ENCODE measurements around the gene OTOG. TPM values are rescaled to one million over a fixed set of nuclear protein-coding genes. Genes with fewer than 3 reads are reported as not detected.

OTOG gene
- total and polyA plus RNA-seq, 7 experiments from 2014 or later = not detected

DNA sequence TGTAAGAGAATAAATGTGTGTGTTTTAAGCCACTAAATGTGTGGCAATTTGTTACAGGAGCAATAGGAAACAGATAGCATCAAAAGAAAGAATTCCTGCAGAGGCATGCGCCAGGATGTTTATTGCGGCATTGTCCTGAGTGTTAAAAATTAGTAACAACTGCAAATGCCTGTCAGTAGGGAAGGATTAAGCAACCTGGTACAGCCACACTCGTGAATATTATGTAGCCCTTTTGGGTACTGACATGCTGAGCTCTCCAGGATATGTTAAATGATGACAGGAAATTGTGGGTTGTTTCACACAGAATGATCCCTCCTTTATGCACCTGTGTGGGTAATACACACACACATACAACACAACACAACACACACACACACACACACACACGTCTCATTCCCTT is 102.6 kb downstream of the OTOG start:
- Histone ChIP-seq H3K9me3 (ENCODE audit: control insufficient read depth in 2 of 3, low read length in 3 of 3) (no peaks in the 10 kb centered on the region), H3K4me3 (ENCODE audit: low read length) (no peak overlapping the region), H3K36me3 (ENCODE audit: control insufficient read depth in 2 of 3, insufficient read depth in 3 of 3, low read length in 3 of 3) (no peaks in the 10 kb centered on the region), H3K27ac (ENCODE audit: low read depth, low read length) (no peak overlapping the region), H3K4me1 (ENCODE audit: control insufficient read depth in 2 of 2, insufficient read depth in 2 of 2, low read length in 2 of 2) (no peaks in the 10 kb centered on the region), H3K27me3 (ENCODE audit: control insufficient read depth in 2 of 2, insufficient read depth in 2 of 2, low read length in 2 of 2) (peaks cover 0 to 2% of the 10 kb centered on the region in 2 donors)
- intact Hi-C loops (cut with micrococcal nuclease) = no loop called here
- CTCF ChIA-PET = no interaction called here
- no peak overlapping the region for H3K4me3 Mint-ChIP-seq
- H3K27ac Mint-ChIP-seq = no peak overlapping the region
- peaks cover 0 to 8% (median 0%) of the 10 kb centered on the region in 5 donors for H3K36me3 Mint-ChIP-seq
- H3K27me3 Mint-ChIP-seq = peaks cover 15 to 57% (median 36%) of the 10 kb centered on the region in 5 donors
- H3K4me1 Mint-ChIP-seq = no peaks in the 10 kb centered on the region
- H3K9me3 Mint-ChIP-seq = peaks cover 0 to 21% (median 6%) of the 10 kb centered on the region in 11 donors
- no peak for DNase-seq
- ATAC-seq = no peak
- POLR2A ChIA-PET = no interaction called here

DNA sequence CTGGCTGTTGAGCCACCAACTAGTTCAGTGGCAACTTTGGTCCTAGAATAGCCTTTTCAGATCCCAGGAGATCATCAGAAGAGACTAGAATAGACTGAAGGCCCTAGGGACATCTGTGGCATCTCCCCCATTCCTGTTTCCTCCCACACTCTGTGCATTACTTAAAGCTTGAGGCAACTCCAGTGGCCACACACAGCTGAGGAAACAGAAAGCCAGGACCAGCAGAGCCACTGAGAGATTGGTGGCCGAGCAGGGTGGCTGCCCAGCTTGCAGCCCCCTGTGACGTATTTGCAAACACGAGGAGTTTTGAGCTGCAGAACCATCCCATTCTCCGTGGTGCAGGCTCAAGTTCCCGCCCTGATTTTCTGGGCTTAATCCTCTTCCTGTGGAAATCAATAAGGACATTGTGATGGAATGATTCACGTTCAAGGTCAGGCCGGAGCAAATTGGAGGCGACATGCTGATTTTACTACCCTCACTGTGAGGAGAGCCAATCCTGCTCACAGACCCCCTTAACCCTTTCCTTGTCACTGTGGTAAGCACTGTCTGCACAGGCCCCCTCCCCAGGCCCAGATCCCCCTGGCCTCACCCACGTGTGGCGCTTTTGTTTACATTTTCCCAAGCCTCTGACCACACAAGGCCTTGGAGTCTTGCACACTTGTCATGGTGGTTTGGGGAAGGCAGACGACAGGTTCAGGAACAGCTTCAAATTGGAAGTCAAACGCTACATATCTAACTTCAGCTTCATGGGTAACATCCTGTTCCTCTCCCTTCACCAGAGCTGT is 103.3 kb downstream of the OTOG start:
- ChIA-PET CTCF (no interaction called here), POLR2A (no interaction called here)
- Mint-ChIP-seq H3K27ac (no peak overlapping the region), H3K4me3 (no peak overlapping the region), H3K36me3 (peaks cover 0 to 8% (median 0%) of the 10 kb centered on the region in 5 donors), H3K9me3 (peaks cover 1 to 28% (median 9%) of the 10 kb centered on the region in 11 donors), H3K27me3 (peaks cover 15 to 63% (median 41%) of the 10 kb centered on the region in 5 donors), H3K4me1 (no peaks in the 10 kb centered on the region)
- intact Hi-C loops (cut with micrococcal nuclease) = no loop called here
- Histone ChIP-seq H3K27ac (ENCODE audit: low read depth, low read length) (no peak overlapping the region), H3K9me3 (ENCODE audit: control insufficient read depth in 2 of 3, low read length in 3 of 3) (no peaks in the 10 kb centered on the region), H3K4me1 (ENCODE audit: control insufficient read depth in 2 of 2, insufficient read depth in 2 of 2, low read length in 2 of 2) (no peaks in the 10 kb centered on the region), H3K27me3 (ENCODE audit: control insufficient read depth in 2 of 2, insufficient read depth in 2 of 2, low read length in 2 of 2) (peaks cover 0 to 2% of the 10 kb centered on the region in 2 donors), H3K4me3 (ENCODE audit: low read length) (no peak overlapping the region), H3K36me3 (ENCODE audit: control insufficient read depth in 2 of 3, insufficient read depth in 3 of 3, low read length in 3 of 3) (no peaks in the 10 kb centered on the region)
- ATAC-seq (no peak), DNase-seq (no peak)

DNA sequence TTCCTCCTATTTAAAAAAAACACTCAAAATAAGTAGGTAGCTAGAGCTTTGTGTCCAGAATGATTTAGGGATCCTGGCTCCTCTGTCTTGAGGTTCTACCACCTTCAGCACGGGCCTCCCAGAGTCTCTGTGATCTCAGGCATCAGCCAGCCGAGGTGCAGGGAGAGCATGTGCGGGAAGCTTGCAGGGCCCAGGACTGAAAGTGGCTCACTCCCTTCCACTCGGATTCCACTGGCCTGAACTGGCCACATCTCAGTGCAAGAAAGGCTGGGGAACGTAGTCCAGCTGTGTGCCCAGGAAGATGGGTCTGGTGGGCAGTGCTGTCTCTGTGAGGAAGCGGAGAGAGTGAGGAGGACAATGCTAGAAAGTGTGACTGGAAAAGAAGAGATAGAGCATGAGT is 104.0 kb downstream of the OTOG start:
- H3K4me1 ChIP-seq (ENCODE audit: control insufficient read depth in 2 of 2, insufficient read depth in 2 of 2, low read length in 2 of 2) = no peaks in the 10 kb centered on the region
- no peaks in the 10 kb centered on the region for H3K36me3 ChIP-seq (ENCODE audit: control insufficient read depth in 2 of 3, insufficient read depth in 3 of 3, low read length in 3 of 3)
- Mint-ChIP-seq H3K4me1 (no peaks in the 10 kb centered on the region), H3K27ac (no peak overlapping the region), H3K4me3 (no peak overlapping the region), H3K27me3 (peaks cover 20 to 69% (median 44%) of the 10 kb centered on the region in 5 donors), H3K36me3 (peaks cover 0 to 8% (median 0%) of the 10 kb centered on the region in 5 donors), H3K9me3 (peaks cover 7 to 35% (median 13%) of the 10 kb centered on the region in 11 donors)
- H3K27me3 ChIP-seq (ENCODE audit: control insufficient read depth in 2 of 2, insufficient read depth in 2 of 2, low read length in 2 of 2) = peaks cover 0 to 2% of the 10 kb centered on the region in 2 donors
- ChIA-PET POLR2A (no interaction called here), CTCF (no interaction called here)
- no peak overlapping the region for H3K4me3 ChIP-seq (ENCODE audit: low read length)
- H3K27ac ChIP-seq (ENCODE audit: low read depth, low read length) = no peak overlapping the region
- DNase-seq (no peak), ATAC-seq (no peak)
- H3K9me3 ChIP-seq (ENCODE audit: control insufficient read depth in 2 of 3, low read length in 3 of 3) = peaks cover 0 to 4% (median 0%) of the 10 kb centered on the region in 3 experiments
- intact Hi-C loops (cut with micrococcal nuclease) = no loop called here

DNA sequence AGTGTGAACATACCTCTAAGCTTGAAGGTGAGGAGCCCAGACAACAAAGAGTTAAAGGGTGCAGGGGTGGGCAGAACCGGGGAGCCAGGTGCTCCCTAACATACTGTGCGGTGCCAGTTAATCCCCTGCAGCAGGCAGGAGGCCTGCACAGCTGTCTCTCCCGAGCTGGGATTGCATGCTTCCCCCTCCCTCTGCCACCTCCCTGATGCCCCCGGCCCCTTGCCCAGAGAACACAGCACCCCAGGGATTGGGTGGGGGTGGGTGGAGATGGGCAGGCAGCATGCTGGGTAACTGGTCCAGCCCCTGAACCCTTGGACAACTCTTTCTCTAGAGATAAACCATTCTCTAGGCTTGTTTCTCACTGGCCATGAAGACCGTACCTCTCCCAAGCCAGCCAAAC is 104.6 kb downstream of the OTOG start:
- H3K4me3 Mint-ChIP-seq = no peak overlapping the region
- Histone ChIP-seq H3K9me3 (ENCODE audit: control insufficient read depth in 2 of 3, low read length in 3 of 3) (peaks cover 0 to 4% (median 0%) of the 10 kb centered on the region in 3 experiments), H3K4me1 (ENCODE audit: control insufficient read depth in 2 of 2, insufficient read depth in 2 of 2, low read length in 2 of 2) (no peaks in the 10 kb centered on the region), H3K27me3 (ENCODE audit: control insufficient read depth in 2 of 2, insufficient read depth in 2 of 2, low read length in 2 of 2) (peaks cover 0 to 2% of the 10 kb centered on the region in 2 donors), H3K36me3 (ENCODE audit: control insufficient read depth in 2 of 3, insufficient read depth in 3 of 3, low read length in 3 of 3) (no peaks in the 10 kb centered on the region), H3K4me3 (ENCODE audit: low read length) (no peak overlapping the region), H3K27ac (ENCODE audit: low read depth, low read length) (no peak overlapping the region)
- H3K4me1 Mint-ChIP-seq = no peaks in the 10 kb centered on the region
- CTCF ChIA-PET = no interaction called here
- ATAC-seq (no peak), DNase-seq (no peak)
- POLR2A ChIA-PET = no interaction called here
- H3K27me3 Mint-ChIP-seq = peaks cover 22 to 69% (median 44%) of the 10 kb centered on the region in 5 donors
- peaks cover 7 to 35% (median 13%) of the 10 kb centered on the region in 11 donors for H3K9me3 Mint-ChIP-seq
- intact Hi-C loops (cut with micrococcal nuclease) = no loop called here
- H3K36me3 Mint-ChIP-seq = peaks cover 0 to 8% (median 0%) of the 10 kb centered on the region in 5 donors
- H3K27ac Mint-ChIP-seq = no peak overlapping the region

DNA sequence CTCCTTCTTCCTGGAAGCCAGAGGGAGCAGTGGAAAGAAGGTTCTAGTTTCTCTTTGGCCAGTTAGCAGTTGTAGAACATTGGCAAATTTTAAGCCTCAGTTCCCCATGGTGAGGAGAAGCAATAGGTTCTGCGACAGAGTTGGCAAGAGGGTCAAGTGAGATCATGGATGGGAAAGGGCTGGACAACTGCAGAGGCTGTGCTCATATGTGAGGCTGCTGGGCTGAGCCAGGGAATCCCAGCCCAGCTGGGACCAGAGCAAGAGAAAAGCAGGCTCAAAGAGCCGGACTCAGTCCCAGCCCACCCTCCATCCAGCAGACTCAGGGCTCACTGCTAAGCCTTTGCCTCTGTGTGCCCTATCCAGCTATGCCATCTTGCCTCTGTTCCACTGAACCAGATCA is 105.5 kb downstream of the OTOG start:
- Mint-ChIP-seq H3K4me1 (no peaks in the 10 kb centered on the region), H3K27me3 (peaks cover 26 to 65% (median 44%) of the 10 kb centered on the region in 5 donors), H3K9me3 (peaks cover 4 to 33% (median 12%) of the 10 kb centered on the region in 11 donors), H3K27ac (no peak overlapping the region), H3K4me3 (no peak overlapping the region), H3K36me3 (peaks cover 0 to 2% (median 0%) of the 10 kb centered on the region in 5 donors)
- Histone ChIP-seq H3K4me1 (ENCODE audit: control insufficient read depth in 2 of 2, insufficient read depth in 2 of 2, low read length in 2 of 2) (no peaks in the 10 kb centered on the region), H3K36me3 (ENCODE audit: control insufficient read depth in 2 of 3, insufficient read depth in 3 of 3, low read length in 3 of 3) (no peaks in the 10 kb centered on the region), H3K27me3 (ENCODE audit: control insufficient read depth in 2 of 2, insufficient read depth in 2 of 2, low read length in 2 of 2) (peaks cover 0 to 2% of the 10 kb centered on the region in 2 donors), H3K9me3 (ENCODE audit: control insufficient read depth in 2 of 3, low read length in 3 of 3) (peaks cover 0 to 4% (median 0%) of the 10 kb centered on the region in 3 experiments), H3K4me3 (ENCODE audit: low read length) (no peak overlapping the region), H3K27ac (ENCODE audit: low read depth, low read length) (no peak overlapping the region)
- DNase-seq (no peak), ATAC-seq (no peak)
- intact Hi-C loops (cut with micrococcal nuclease) = no loop called here
- POLR2A ChIA-PET = no interaction called here
- CTCF ChIA-PET = no interaction called here

DNA sequence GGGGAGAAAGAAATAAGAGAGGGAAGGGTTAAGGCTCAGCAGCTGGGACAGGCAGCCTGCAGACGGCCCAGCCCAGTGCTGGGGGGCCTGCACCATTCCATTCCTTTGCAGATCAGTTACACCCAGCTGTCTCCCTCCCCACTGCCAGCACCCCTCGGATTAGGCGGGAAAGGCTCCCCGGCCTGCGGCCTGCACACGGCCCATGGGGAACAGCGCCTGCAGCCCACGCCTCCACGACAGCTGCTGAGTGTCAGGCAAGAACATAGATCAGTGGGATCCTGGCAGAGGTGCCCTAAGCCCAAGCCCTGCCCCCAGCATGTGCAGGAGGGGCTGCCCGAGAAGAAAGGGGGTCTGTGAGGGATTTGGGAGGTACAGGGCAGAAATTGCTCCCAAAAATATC is 106.6 kb downstream of the OTOG start:
- Mint-ChIP-seq H3K36me3 (no peaks in the 10 kb centered on the region), H3K27ac (no peak overlapping the region), H3K27me3 (peaks cover 33 to 61% (median 43%) of the 10 kb centered on the region in 5 donors), H3K4me1 (no peaks in the 10 kb centered on the region), H3K9me3 (peaks cover 3 to 22% (median 12%) of the 10 kb centered on the region in 11 donors), H3K4me3 (no peak overlapping the region)
- intact Hi-C loops (cut with micrococcal nuclease) = no loop called here
- H3K9me3 ChIP-seq (ENCODE audit: control insufficient read depth in 2 of 3, low read length in 3 of 3) = peaks cover 0 to 4% (median 0%) of the 10 kb centered on the region in 3 experiments
- H3K27me3 ChIP-seq (ENCODE audit: control insufficient read depth in 2 of 2, insufficient read depth in 2 of 2, low read length in 2 of 2) = peaks cover 0 to 2% of the 10 kb centered on the region in 2 donors
- H3K4me3 ChIP-seq (ENCODE audit: low read length) = no peak overlapping the region
- no peaks in the 10 kb centered on the region for H3K4me1 ChIP-seq (ENCODE audit: control insufficient read depth in 2 of 2, insufficient read depth in 2 of 2, low read length in 2 of 2)
- H3K27ac ChIP-seq (ENCODE audit: low read depth, low read length) = no peak overlapping the region
- H3K36me3 ChIP-seq (ENCODE audit: control insufficient read depth in 2 of 3, insufficient read depth in 3 of 3, low read length in 3 of 3) = no peaks in the 10 kb centered on the region
- ATAC-seq (no peak), DNase-seq (no peak)
- POLR2A ChIA-PET = no interaction called here
- CTCF ChIA-PET = no interaction called here

DNA sequence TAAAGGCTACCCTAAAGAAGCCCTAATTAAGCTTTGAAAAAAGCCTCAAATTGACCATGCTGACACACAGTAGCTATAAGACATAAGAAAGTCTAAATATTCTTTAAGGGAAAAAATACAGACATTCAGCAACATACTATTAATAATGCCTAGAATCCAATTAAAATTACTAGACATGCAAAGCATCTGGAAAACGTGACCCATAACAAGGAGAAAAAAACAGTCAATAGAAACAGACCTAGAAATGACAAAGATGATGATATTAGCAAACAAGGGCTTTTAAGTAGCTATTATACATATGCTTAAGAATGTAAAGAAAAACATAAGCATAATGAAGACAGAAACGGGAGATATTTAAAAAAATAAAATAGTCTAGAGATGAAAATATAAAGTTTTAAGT is 108.6 kb downstream of the OTOG start:
- CTCF ChIA-PET = no interaction called here
- no peaks in the 10 kb centered on the region for H3K36me3 Mint-ChIP-seq
- POLR2A ChIA-PET = no interaction called here
- DNase-seq (no peak), ATAC-seq (no peak)
- Histone ChIP-seq H3K4me3 (ENCODE audit: low read length) (no peak overlapping the region), H3K27me3 (ENCODE audit: control insufficient read depth in 2 of 2, insufficient read depth in 2 of 2, low read length in 2 of 2) (no peaks in the 10 kb centered on the region), H3K36me3 (ENCODE audit: control insufficient read depth in 2 of 3, insufficient read depth in 3 of 3, low read length in 3 of 3) (no peaks in the 10 kb centered on the region), H3K9me3 (ENCODE audit: control insufficient read depth in 2 of 3, low read length in 3 of 3) (peaks cover 0 to 4% (median 0%) of the 10 kb centered on the region in 3 experiments), H3K4me1 (ENCODE audit: control insufficient read depth in 2 of 2, insufficient read depth in 2 of 2, low read length in 2 of 2) (no peaks in the 10 kb centered on the region), H3K27ac (ENCODE audit: low read depth, low read length) (no peak overlapping the region)
- peaks cover 27 to 50% (median 32%) of the 10 kb centered on the region in 5 donors for H3K27me3 Mint-ChIP-seq
- H3K27ac Mint-ChIP-seq = no peak overlapping the region
- no peak overlapping the region for H3K4me3 Mint-ChIP-seq
- peaks cover 3 to 22% (median 12%) of the 10 kb centered on the region in 11 donors for H3K9me3 Mint-ChIP-seq
- H3K4me1 Mint-ChIP-seq = no peaks in the 10 kb centered on the region
- intact Hi-C loops (cut with micrococcal nuclease) = no loop called here
